ENCODE results near the gene NTM. TPM values are rescaled to one million over a fixed set of nuclear protein-coding genes. Genes with fewer than 3 reads are reported as not detected.

NTM gene
- total RNA-seq, 1 experiment from 2014 or later: 8.6 TPM

- CTCF ChIA-PET: interaction anchor here (0.8 kb wide), 1 partner anchor 8 kb away, joined by 3 read pairs; no protein-coding TSS in a partner anchor
- H3K4me1 ChIP-seq (ENCODE audit: insufficient read depth, low read length, poor library complexity, severe bottlenecking): peaks cover 4% of the 10 kb centered on the region
- H3K4me3 ChIP-seq (ENCODE audit: low read depth, low read length, poor library complexity, severe bottlenecking): no peak overlapping the region
- intact Hi-C loops (cut with micrococcal nuclease; ENCODE audit: unreplicated experiment): no loop called here
- POLR2A ChIA-PET (ENCODE audit: low non-redundant PET): no interaction called here
- H3K9me3 ChIP-seq (ENCODE audit: low read depth, low read length, poor library complexity, severe bottlenecking): no peaks in the 10 kb centered on the region
- no peak overlapping the region for H3K27ac ChIP-seq (ENCODE audit: low read depth, low read length, poor library complexity, severe bottlenecking)
- H3K36me3 ChIP-seq (ENCODE audit: insufficient read depth, low read length, poor library complexity, severe bottlenecking): no peaks in the 10 kb centered on the region
- no peak for DNase-seq (ENCODE audit: low spot score)
- BruUV-seq (replicated peaks): no TSS peak
- TF ChIP-seq EZH2 (IDR thresholded peaks at IDR 0.05; ENCODE audit: borderline replicate concordance, low read depth, low read length, poor library complexity, severe bottlenecking): no peak
- TF ChIP-seq CTCF (conservative IDR thresholded peaks at IDR 0.05; ENCODE audit: low read depth, low read length): no peak
- H3K27me3 ChIP-seq (replicated peaks; ENCODE audit: insufficient read depth, low read depth, low read length, poor library complexity): no peaks in the 10 kb centered on the region
These were observed 748.2 kb downstream of the NTM start for GRCh38 chr11:132118661-132119060.

GRCh38 chr11:132119573-132119972, 749.2 kb downstream of the NTM start:
- no peaks in the 10 kb centered on the region for H3K36me3 ChIP-seq (ENCODE audit: insufficient read depth, low read length, poor library complexity, severe bottlenecking)
- BruUV-seq (replicated peaks): no TSS peak
- no peak overlapping the region for H3K4me3 ChIP-seq (ENCODE audit: low read depth, low read length, poor library complexity, severe bottlenecking)
- no peaks in the 10 kb centered on the region for H3K9me3 ChIP-seq (ENCODE audit: low read depth, low read length, poor library complexity, severe bottlenecking)
- no peak for DNase-seq (ENCODE audit: low spot score)
- H3K4me1 ChIP-seq (ENCODE audit: insufficient read depth, low read length, poor library complexity, severe bottlenecking): peaks cover 4% of the 10 kb centered on the region
- no peak overlapping the region for H3K27ac ChIP-seq (ENCODE audit: low read depth, low read length, poor library complexity, severe bottlenecking)
- POLR2A ChIA-PET (ENCODE audit: low non-redundant PET): no interaction called here
- intact Hi-C loops (cut with micrococcal nuclease; ENCODE audit: unreplicated experiment): no loop called here
- TF ChIP-seq CTCF (conservative IDR thresholded peaks at IDR 0.05; ENCODE audit: low read depth, low read length) (no peak), EZH2 (IDR thresholded peaks at IDR 0.05; ENCODE audit: borderline replicate concordance, low read depth, low read length, poor library complexity, severe bottlenecking) (no peak)
- no peaks in the 10 kb centered on the region for H3K27me3 ChIP-seq (replicated peaks; ENCODE audit: insufficient read depth, low read depth, low read length, poor library complexity)
- CTCF ChIA-PET: no interaction called here

GRCh38 chr11:132122735-132123134, 752.3 kb downstream of the NTM start:
- TF ChIP-seq CTCF (conservative IDR thresholded peaks at IDR 0.05; ENCODE audit: low read depth, low read length) (no peak), EZH2 (IDR thresholded peaks at IDR 0.05; ENCODE audit: borderline replicate concordance, low read depth, low read length, poor library complexity, severe bottlenecking) (no peak)
- Histone ChIP-seq H3K27ac (ENCODE audit: low read depth, low read length, poor library complexity, severe bottlenecking) (no peak overlapping the region), H3K9me3 (ENCODE audit: low read depth, low read length, poor library complexity, severe bottlenecking) (no peaks in the 10 kb centered on the region), H3K36me3 (ENCODE audit: insufficient read depth, low read length, poor library complexity, severe bottlenecking) (no peaks in the 10 kb centered on the region), H3K27me3 (replicated peaks; ENCODE audit: insufficient read depth, low read depth, low read length, poor library complexity) (no peaks in the 10 kb centered on the region), H3K4me1 (ENCODE audit: insufficient read depth, low read length, poor library complexity, severe bottlenecking) (peaks cover 22% of the 10 kb centered on the region), H3K4me3 (ENCODE audit: low read depth, low read length, poor library complexity, severe bottlenecking) (no peak overlapping the region)
- intact Hi-C loops (cut with micrococcal nuclease; ENCODE audit: unreplicated experiment): loop anchor here (10.0 kb wide), 1 partner anchor 428 kb away; no protein-coding TSS in a partner anchor
- no TSS peak for BruUV-seq (replicated peaks)
- no peak for DNase-seq (ENCODE audit: low spot score)
- CTCF ChIA-PET: no interaction called here
- POLR2A ChIA-PET (ENCODE audit: low non-redundant PET): no interaction called here
